ENCODE data around the gene GNAI1. TPM values are rescaled to one million over a fixed set of nuclear protein-coding genes. Genes with fewer than 3 reads are reported as not detected.

GNAI1 gene
- total and polyA plus RNA-seq, 4 donors, result 10.3 to 20.7 (median 16.0) TPM

DNA sequence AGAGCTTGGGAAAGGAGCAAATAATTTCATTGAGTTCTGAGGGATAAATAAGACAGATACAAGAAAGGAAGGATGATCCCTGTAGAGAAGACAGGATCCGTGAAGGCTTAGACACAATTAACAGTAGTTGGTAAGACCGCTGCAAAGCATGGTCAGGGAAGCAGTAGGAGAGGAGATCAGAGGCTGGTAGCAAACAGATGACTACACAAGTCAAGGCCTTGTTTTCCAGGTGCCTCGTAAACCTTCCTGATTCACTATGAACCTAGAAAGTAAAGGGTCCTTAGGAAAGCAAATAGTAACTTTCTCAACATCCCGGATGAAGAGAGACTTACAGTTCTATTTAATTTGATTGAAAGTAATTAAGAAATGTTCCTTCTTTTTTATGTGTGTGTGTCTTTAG is 118.6 kb downstream of the GNAI1 start:
- H3K4me3 ChIP-seq (ENCODE audit: low read length in 2 of 2), result no peak overlapping the region
- WGBS, 2 donors, result 93 to 97% methylated on average over 4 of the region's 4 CpGs
- DNase-seq, result no peak
- H3K27ac ChIP-seq (ENCODE audit: low read depth in 1 of 2, low read length in 2 of 2), result no peak overlapping the region
- H3K27me3 ChIP-seq (ENCODE audit: control insufficient read depth in 1 of 2, insufficient read depth in 2 of 2, low read length in 1 of 2), result no peaks in the 10 kb centered on the region
- no peaks in the 10 kb centered on the region for H3K9me3 ChIP-seq (ENCODE audit: control insufficient read depth, low read length)
- H3K36me3 ChIP-seq (ENCODE audit: control insufficient read depth in 1 of 2, insufficient read depth in 2 of 2, low read length in 1 of 2), result no peaks in the 10 kb centered on the region
- intact Hi-C loops (cut with DNase I), result no loop called here
- no peak for ATAC-seq (ENCODE audit: low FRiP score)
- H3K4me1 ChIP-seq (ENCODE audit: control insufficient read depth in 1 of 2, insufficient read depth in 2 of 2, low read length in 2 of 2), result no peaks in the 10 kb centered on the region

DNA sequence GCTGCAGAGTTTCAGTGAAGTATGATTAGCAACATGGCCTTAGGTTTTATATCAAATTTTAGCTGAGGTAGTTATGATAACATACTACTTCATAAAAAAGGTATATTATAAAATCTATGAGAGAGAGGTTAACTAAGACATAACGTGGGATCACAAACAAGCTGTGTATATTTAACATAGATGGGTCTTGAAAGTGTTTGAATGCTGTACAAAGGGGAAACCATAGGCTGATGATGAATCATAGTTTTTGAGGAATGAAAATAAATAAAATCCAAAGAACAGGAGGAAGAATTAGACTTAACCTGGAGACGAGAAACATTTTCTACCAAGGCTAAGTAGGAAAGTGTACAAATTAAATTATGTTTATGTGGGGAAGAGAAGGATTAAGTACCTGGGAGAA is 119.0 kb downstream of the GNAI1 start:
- Histone ChIP-seq H3K27me3 (ENCODE audit: control insufficient read depth in 1 of 2, insufficient read depth in 2 of 2, low read length in 1 of 2) (no peaks in the 10 kb centered on the region), H3K4me1 (ENCODE audit: control insufficient read depth in 1 of 2, insufficient read depth in 2 of 2, low read length in 2 of 2) (no peaks in the 10 kb centered on the region), H3K36me3 (ENCODE audit: control insufficient read depth in 1 of 2, insufficient read depth in 2 of 2, low read length in 1 of 2) (no peaks in the 10 kb centered on the region), H3K27ac (ENCODE audit: low read depth in 1 of 2, low read length in 2 of 2) (no peak overlapping the region), H3K9me3 (ENCODE audit: control insufficient read depth, low read length) (no peaks in the 10 kb centered on the region), H3K4me3 (ENCODE audit: low read length in 2 of 2) (no peak overlapping the region)
- 56 to 70% methylated on average over 2 of the region's 2 CpGs for WGBS, 2 donors
- DNase-seq, result no peak
- intact Hi-C loops (cut with DNase I), result no loop called here
- no peak for ATAC-seq (ENCODE audit: low FRiP score)

- H3K4me1 ChIP-seq (ENCODE audit: control insufficient read depth in 1 of 2, insufficient read depth in 2 of 2, low read length in 2 of 2), result no peaks in the 10 kb centered on the region
- DNase-seq (no peak), ATAC-seq (ENCODE audit: low FRiP score) (no peak)
- WGBS, 2 donors, result 68 to 77% methylated on average over 1 of the region's 1 CpG
- no peaks in the 10 kb centered on the region for H3K27me3 ChIP-seq (ENCODE audit: control insufficient read depth in 1 of 2, insufficient read depth in 2 of 2, low read length in 1 of 2)
- no peaks in the 10 kb centered on the region for H3K36me3 ChIP-seq (ENCODE audit: control insufficient read depth in 1 of 2, insufficient read depth in 2 of 2, low read length in 1 of 2)
- no peaks in the 10 kb centered on the region for H3K9me3 ChIP-seq (ENCODE audit: control insufficient read depth, low read length)
- no peak overlapping the region for H3K4me3 ChIP-seq (ENCODE audit: low read length in 2 of 2)
- no peak overlapping the region for H3K27ac ChIP-seq (ENCODE audit: low read depth in 1 of 2, low read length in 2 of 2)
- intact Hi-C loops (cut with DNase I), result no loop called here
These were observed 121.0 kb downstream of the GNAI1 start for GRCh38 chr7:80255656-80256055.

- intact Hi-C loops (cut with DNase I), result no loop called here
- Histone ChIP-seq H3K27me3 (ENCODE audit: control insufficient read depth in 1 of 2, insufficient read depth in 2 of 2, low read length in 1 of 2) (no peaks in the 10 kb centered on the region), H3K36me3 (ENCODE audit: control insufficient read depth in 1 of 2, insufficient read depth in 2 of 2, low read length in 1 of 2) (no peaks in the 10 kb centered on the region), H3K4me3 (ENCODE audit: low read length in 2 of 2) (no peak overlapping the region), H3K27ac (ENCODE audit: low read depth in 1 of 2, low read length in 2 of 2) (no peak overlapping the region), H3K9me3 (ENCODE audit: control insufficient read depth, low read length) (no peaks in the 10 kb centered on the region), H3K4me1 (ENCODE audit: control insufficient read depth in 1 of 2, insufficient read depth in 2 of 2, low read length in 2 of 2) (no peaks in the 10 kb centered on the region)
- ATAC-seq (ENCODE audit: low FRiP score), result no peak
- 26 to 41% methylated on average over 3 of the region's 3 CpGs for WGBS, 2 donors
- no peak for DNase-seq
These were observed 123.1 kb downstream of the GNAI1 start for GRCh38 chr7:80257756-80258155.

- intact Hi-C loops (cut with DNase I), result no loop called here
- no peaks in the 10 kb centered on the region for H3K27me3 ChIP-seq (ENCODE audit: control insufficient read depth in 1 of 2, insufficient read depth in 2 of 2, low read length in 1 of 2)
- no peaks in the 10 kb centered on the region for H3K36me3 ChIP-seq (ENCODE audit: control insufficient read depth in 1 of 2, insufficient read depth in 2 of 2, low read length in 1 of 2)
- DNase-seq (no peak), ATAC-seq (ENCODE audit: low FRiP score) (no peak)
- H3K4me3 ChIP-seq (ENCODE audit: low read length in 2 of 2), result no peak overlapping the region
- H3K27ac ChIP-seq (ENCODE audit: low read depth in 1 of 2, low read length in 2 of 2), result no peak overlapping the region
- H3K9me3 ChIP-seq (ENCODE audit: control insufficient read depth, low read length), result no peaks in the 10 kb centered on the region
- H3K4me1 ChIP-seq (ENCODE audit: control insufficient read depth in 1 of 2, insufficient read depth in 2 of 2, low read length in 2 of 2), result peaks cover 0 to 1% of the 10 kb centered on the region in 2 donors
These were observed 126.0 kb downstream of the GNAI1 start for GRCh38 chr7:80260606-80261005.

GRCh38 chr7:80263333-80263732 is 128.7 kb downstream of the GNAI1 start:
- DNase-seq, result no peak
- no peaks in the 10 kb centered on the region for H3K9me3 ChIP-seq (ENCODE audit: control insufficient read depth, low read length)
- no peak overlapping the region for H3K27ac ChIP-seq (ENCODE audit: low read depth in 1 of 2, low read length in 2 of 2)
- WGBS, 2 donors, result 38 to 52% methylated on average over 4 of the region's 4 CpGs
- no peaks in the 10 kb centered on the region for H3K27me3 ChIP-seq (ENCODE audit: control insufficient read depth in 1 of 2, insufficient read depth in 2 of 2, low read length in 1 of 2)
- peak; percentile 74 for ATAC-seq (ENCODE audit: low FRiP score)
- H3K4me3 ChIP-seq (ENCODE audit: low read length in 2 of 2), result no peak overlapping the region
- peaks cover 0 to 1% of the 10 kb centered on the region in 2 donors for H3K4me1 ChIP-seq (ENCODE audit: control insufficient read depth in 1 of 2, insufficient read depth in 2 of 2, low read length in 2 of 2)
- intact Hi-C loops (cut with DNase I), result no loop called here
- H3K36me3 ChIP-seq (ENCODE audit: control insufficient read depth in 1 of 2, insufficient read depth in 2 of 2, low read length in 1 of 2), result no peaks in the 10 kb centered on the region

- 7 to 14% methylated on average over 2 of the region's 2 CpGs for WGBS, 2 donors
- H3K27me3 ChIP-seq (ENCODE audit: control insufficient read depth in 1 of 2, insufficient read depth in 2 of 2, low read length in 1 of 2), result no peaks in the 10 kb centered on the region
- H3K36me3 ChIP-seq (ENCODE audit: control insufficient read depth in 1 of 2, insufficient read depth in 2 of 2, low read length in 1 of 2), result no peaks in the 10 kb centered on the region
- ATAC-seq (ENCODE audit: low FRiP score) (no peak), DNase-seq (no peak)
- no peak overlapping the region for H3K4me3 ChIP-seq (ENCODE audit: low read length in 2 of 2)
- intact Hi-C loops (cut with DNase I), result no loop called here
- H3K9me3 ChIP-seq (ENCODE audit: control insufficient read depth, low read length), result no peaks in the 10 kb centered on the region
- peaks cover 0 to 1% of the 10 kb centered on the region in 2 donors for H3K4me1 ChIP-seq (ENCODE audit: control insufficient read depth in 1 of 2, insufficient read depth in 2 of 2, low read length in 2 of 2)
- no peak overlapping the region for H3K27ac ChIP-seq (ENCODE audit: low read depth in 1 of 2, low read length in 2 of 2)
These were observed 129.2 kb downstream of the GNAI1 start for GRCh38 chr7:80263821-80264220.

- Histone ChIP-seq H3K4me1 (ENCODE audit: control insufficient read depth in 1 of 2, insufficient read depth in 2 of 2, low read length in 2 of 2) (peaks cover 0 to 1% of the 10 kb centered on the region in 2 donors), H3K27me3 (ENCODE audit: control insufficient read depth in 1 of 2, insufficient read depth in 2 of 2, low read length in 1 of 2) (no peaks in the 10 kb centered on the region), H3K27ac (ENCODE audit: low read depth in 1 of 2, low read length in 2 of 2) (no peak overlapping the region), H3K4me3 (ENCODE audit: low read length in 2 of 2) (no peak overlapping the region), H3K36me3 (ENCODE audit: control insufficient read depth in 1 of 2, insufficient read depth in 2 of 2, low read length in 1 of 2) (no peaks in the 10 kb centered on the region), H3K9me3 (ENCODE audit: control insufficient read depth, low read length) (no peaks in the 10 kb centered on the region)
- no peak for DNase-seq
- intact Hi-C loops (cut with DNase I), result no loop called here
- ATAC-seq (ENCODE audit: low FRiP score), result no peak
- WGBS, 2 donors, result 69 to 73% methylated on average over 6 of the region's 6 CpGs
These were observed 130.3 kb downstream of the GNAI1 start for GRCh38 chr7:80264769-80265495.

DNA sequence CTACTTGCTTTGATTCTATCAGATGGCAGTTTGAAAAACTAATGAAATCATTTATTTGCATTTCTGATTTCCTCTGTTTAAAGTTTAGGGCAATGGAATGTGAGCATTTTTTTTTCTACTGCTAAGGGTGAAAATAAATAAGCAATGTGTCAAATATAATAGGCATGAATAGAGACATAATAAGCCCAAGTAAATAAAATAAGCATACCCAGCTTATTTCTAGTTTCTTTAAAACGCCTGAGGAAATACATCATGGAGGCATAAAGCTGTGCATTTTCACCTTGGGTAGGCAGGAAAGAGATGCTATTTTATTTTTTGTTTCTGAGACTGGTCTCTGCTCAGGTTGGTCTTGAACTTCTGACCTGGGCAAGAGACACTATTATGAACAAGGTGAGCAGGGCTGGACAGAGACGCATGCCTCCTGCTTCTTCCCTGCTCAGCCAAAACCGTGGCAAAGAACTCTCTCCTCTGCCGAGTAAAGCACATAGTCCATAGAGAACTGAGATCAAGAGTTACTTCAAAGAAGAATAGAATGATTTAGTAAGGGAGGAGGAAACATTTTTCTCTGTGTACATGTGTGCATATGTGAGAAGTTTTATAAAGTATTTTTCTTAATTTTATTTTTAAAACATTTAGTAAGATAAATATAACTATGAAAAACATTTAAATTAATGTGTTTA is 138.1 kb downstream of the GNAI1 start:
- Histone ChIP-seq H3K4me3 (ENCODE audit: low read length in 2 of 2) (no peak overlapping the region), H3K36me3 (ENCODE audit: control insufficient read depth in 1 of 2, insufficient read depth in 2 of 2, low read length in 1 of 2) (no peaks in the 10 kb centered on the region), H3K27me3 (ENCODE audit: control insufficient read depth in 1 of 2, insufficient read depth in 2 of 2, low read length in 1 of 2) (no peaks in the 10 kb centered on the region), H3K4me1 (ENCODE audit: control insufficient read depth in 1 of 2, insufficient read depth in 2 of 2, low read length in 2 of 2) (no peaks in the 10 kb centered on the region), H3K27ac (ENCODE audit: low read depth in 1 of 2, low read length in 2 of 2) (no peak overlapping the region), H3K9me3 (ENCODE audit: control insufficient read depth, low read length) (peaks cover 1% of the 10 kb centered on the region)
- no peak for ATAC-seq (ENCODE audit: low FRiP score)
- no peak for DNase-seq
- intact Hi-C loops (cut with DNase I), result no loop called here
- 50 to 51% methylated on average over 4 of the region's 4 CpGs for WGBS, 2 donors

All from aorta (tissue), 5 donors.